Occipital lobe (tissue), 2 donors: ENCODE measurements around the gene TEX2. TPM values are rescaled to one million over a fixed set of nuclear protein-coding genes. Genes with fewer than 3 reads are reported as not detected.
A peak's percentile ranks its signal among the peaks of the same experiment; 100 is the strongest.

ENCODE experiments used
- DNase-seq: peaks from one replicate; lab custom pipeline; 2025; lab: John Stamatoyannopoulos, UW
- total RNA-seq: library from RNA; depleted of rRNA; stranded (reverse); fragments of >200 nt; gene quantifications from one replicate; pipeline ENCODE4 v1.2.3, GENCODE V29; 2014

The TEX2 gene
- 28.2 TPM for total RNA-seq

- peak; percentile 89 for DNase-seq
Measured at GRCh38 chr17:64263000-64263766, at the start of gene TEX2. Gene TEX2, minus strand, starts transcription at chr17:64263260. Its CDS starts 49,043 bp downstream, at chr17:64214217.

GRCh38 chr17:64309710-64310109, 46.6 kb upstream of the TEX2 start:
- no peak for DNase-seq

GRCh38 chr17:64309021-64309420, 46.0 kb upstream of the TEX2 start:
- no peak for DNase-seq

GRCh38 chr17:64306850-64307463, 43.9 kb upstream of the TEX2 start:
- no peak for DNase-seq

- DNase-seq = no peak
Measured at GRCh38 chr17:64304551-64304950, 41.5 kb upstream of the TEX2 start.

GRCh38 chr17:64300699-64300965, 37.6 kb upstream of the TEX2 start:
- no peak for DNase-seq

- DNase-seq = no peak
Measured at GRCh38 chr17:64297467-64298088, 34.5 kb upstream of the TEX2 start.

- DNase-seq = no peak
Measured at GRCh38 chr17:64296246-64296645, 33.2 kb upstream of the TEX2 start.

GRCh38 chr17:64295146-64295545, 32.1 kb upstream of the TEX2 start:
- no peak for DNase-seq

GRCh38 chr17:64291268-64291851, 28.3 kb upstream of the TEX2 start:
- DNase-seq = no peak

GRCh38 chr17:64289741-64290141, 26.7 kb upstream of the TEX2 start:
- DNase-seq = no peak

- DNase-seq = no peak
Measured at GRCh38 chr17:64282753-64283080, 19.7 kb upstream of the TEX2 start.

GRCh38 chr17:64281962-64282752, 19.1 kb upstream of the TEX2 start:
- no peak for DNase-seq

- DNase-seq = no peak
Measured at GRCh38 chr17:64278614-64279013, 15.6 kb upstream of the TEX2 start.

- no peak for DNase-seq
Measured at GRCh38 chr17:64277831-64278562, 14.9 kb upstream of the TEX2 start.

GRCh38 chr17:64276961-64277505, 14.0 kb upstream of the TEX2 start:
- no peak for DNase-seq

GRCh38 chr17:64275016-64275415, 12.0 kb upstream of the TEX2 start:
- DNase-seq = no peak

- DNase-seq = no peak
Measured at GRCh38 chr17:64273006-64273405, 9.9 kb upstream of the TEX2 start.

GRCh38 chr17:64270885-64271284, 7.8 kb upstream of the TEX2 start:
- DNase-seq = no peak

- DNase-seq = no peak
Measured at GRCh38 chr17:64269687-64270649, 6.9 kb upstream of the TEX2 start.
